Measurements from ENCODE around the gene CELF4. TPM values are rescaled to one million over a fixed set of nuclear protein-coding genes. Genes with fewer than 3 reads are reported as not detected.

The CELF4 gene
- total and polyA plus RNA-seq, 10 of the 15 experiments (the other 5 are each of a cell fraction or from before 2014, with no cell fraction given), result 0.03 to 0.32 TPM; not detected in 8

DNA sequence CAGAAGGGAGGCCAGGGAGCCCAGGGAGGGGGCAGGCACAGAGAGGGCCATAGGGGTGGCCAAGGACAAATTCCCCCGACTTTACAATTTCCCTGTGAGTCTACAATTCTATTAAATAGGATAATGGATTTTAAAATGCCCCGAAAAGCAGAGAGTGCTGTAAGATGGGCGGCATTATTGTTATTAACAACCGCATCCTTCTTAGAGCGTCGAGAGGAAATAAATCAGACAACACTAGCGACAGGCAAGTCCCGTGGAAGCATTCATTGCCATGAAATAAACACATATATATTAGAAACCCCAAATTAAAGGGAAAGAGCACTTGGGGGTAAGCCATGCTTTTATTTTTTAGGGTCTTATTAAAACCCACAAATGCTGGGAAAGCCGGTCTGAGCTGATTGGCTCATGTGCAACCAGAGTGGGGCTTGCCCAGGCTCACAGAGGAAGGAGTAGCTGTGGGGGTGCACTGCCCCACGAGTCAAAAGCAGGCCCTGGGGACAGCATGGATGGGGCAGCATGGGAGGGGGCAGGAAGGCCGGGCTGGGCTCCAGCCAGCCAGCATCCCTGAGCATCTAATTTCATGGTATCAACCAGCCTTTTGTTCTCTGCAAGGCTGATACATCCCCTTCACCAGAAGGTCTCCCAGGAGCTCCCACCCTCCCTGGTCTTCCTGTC, 187.1 kb downstream of the CELF4 start:
- no peak overlapping the region for H3K4me2 ChIP-seq (ENCODE audit: control insufficient read depth, insufficient read depth)
- FAIRE-seq (no peak), ATAC-seq (no peak), DNase-seq (ENCODE audit: low read depth, low spot score) (no peak)
- no peaks in the 10 kb centered on the region for H3K79me2 ChIP-seq (ENCODE audit: control insufficient read depth, insufficient read depth, low read length)
- no peak overlapping the region for H3K27ac ChIP-seq (ENCODE audit: control insufficient read depth, insufficient read depth)
- ChIA-PET RAD21 (ENCODE audit: unreplicated experiment) (no interaction called here), CTCF (no interaction called here), POLR2A (no interaction called here), SMC1A (ENCODE audit: uncharacterized antibody, unreplicated experiment) (interaction anchor here (0.8 kb wide), 1 partner anchor 468 kb away, joined by 3 read pairs; no protein-coding TSS in a partner anchor)
- 33% methylated on average over 11 of the region's 11 CpGs for WGBS (ENCODE audit: insufficient coverage, insufficient replicate concordance, low lambda C conversion rate, missing lambda C conversion rate)
- intact Hi-C loops (cut with micrococcal nuclease; ENCODE audit: unreplicated experiment), result no loop called here
- H3K9me3 ChIP-seq (replicated peaks; ENCODE audit: control insufficient read depth, insufficient read depth, low read length), result no peaks in the 10 kb centered on the region
- no peak for TF ChIP-seq FOS (IDR thresholded peaks at IDR 0.05; ENCODE audit: borderline replicate concordance, extremely low read depth, insufficient read length)
- TF ChIP-seq, protein P1, sequence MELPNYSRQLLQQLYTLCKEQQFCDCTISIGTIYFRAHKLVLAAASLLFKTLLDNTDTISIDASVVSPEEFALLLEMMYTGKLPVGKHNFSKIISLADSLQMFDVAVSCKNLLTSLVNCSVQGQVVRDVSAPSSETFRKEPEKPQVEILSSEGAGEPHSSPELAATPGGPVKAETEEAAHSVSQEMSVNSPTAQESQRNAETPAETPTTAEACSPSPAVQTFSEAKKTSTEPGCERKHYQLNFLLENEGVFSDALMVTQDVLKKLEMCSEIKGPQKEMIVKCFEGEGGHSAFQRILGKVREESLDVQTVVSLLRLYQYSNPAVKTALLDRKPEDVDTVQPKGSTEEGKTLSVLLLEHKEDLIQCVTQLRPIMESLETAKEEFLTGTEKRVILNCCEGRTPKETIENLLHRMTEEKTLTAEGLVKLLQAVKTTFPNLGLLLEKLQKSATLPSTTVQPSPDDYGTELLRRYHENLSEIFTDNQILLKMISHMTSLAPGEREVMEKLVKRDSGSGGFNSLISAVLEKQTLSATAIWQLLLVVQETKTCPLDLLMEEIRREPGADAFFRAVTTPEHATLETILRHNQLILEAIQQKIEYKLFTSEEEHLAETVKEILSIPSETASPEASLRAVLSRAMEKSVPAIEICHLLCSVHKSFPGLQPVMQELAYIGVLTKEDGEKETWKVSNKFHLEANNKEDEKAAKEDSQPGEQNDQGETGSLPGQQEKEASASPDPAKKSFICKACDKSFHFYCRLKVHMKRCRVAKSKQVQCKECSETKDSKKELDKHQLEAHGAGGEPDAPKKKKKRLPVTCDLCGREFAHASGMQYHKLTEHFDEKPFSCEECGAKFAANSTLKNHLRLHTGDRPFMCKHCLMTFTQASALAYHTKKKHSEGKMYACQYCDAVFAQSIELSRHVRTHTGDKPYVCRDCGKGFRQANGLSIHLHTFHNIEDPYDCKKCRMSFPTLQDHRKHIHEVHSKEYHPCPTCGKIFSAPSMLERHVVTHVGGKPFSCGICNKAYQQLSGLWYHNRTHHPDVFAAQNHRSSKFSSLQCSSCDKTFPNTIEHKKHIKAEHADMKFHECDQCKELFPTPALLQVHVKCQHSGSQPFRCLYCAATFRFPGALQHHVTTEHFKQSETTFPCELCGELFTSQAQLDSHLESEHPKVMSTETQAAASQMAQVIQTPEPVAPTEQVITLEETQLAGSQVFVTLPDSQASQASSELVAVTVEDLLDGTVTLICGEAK (IDR thresholded peaks at IDR 0.05; ENCODE audit: borderline replicate concordance), result no peak
- TF ChIP-seq MTA2 (IDR thresholded peaks at IDR 0.05; ENCODE audit: low read depth), result no peak
- TF ChIP-seq RB1 (IDR thresholded peaks at IDR 0.05; ENCODE audit: borderline replicate concordance), result no peak
- TF ChIP-seq, protein P2, sequence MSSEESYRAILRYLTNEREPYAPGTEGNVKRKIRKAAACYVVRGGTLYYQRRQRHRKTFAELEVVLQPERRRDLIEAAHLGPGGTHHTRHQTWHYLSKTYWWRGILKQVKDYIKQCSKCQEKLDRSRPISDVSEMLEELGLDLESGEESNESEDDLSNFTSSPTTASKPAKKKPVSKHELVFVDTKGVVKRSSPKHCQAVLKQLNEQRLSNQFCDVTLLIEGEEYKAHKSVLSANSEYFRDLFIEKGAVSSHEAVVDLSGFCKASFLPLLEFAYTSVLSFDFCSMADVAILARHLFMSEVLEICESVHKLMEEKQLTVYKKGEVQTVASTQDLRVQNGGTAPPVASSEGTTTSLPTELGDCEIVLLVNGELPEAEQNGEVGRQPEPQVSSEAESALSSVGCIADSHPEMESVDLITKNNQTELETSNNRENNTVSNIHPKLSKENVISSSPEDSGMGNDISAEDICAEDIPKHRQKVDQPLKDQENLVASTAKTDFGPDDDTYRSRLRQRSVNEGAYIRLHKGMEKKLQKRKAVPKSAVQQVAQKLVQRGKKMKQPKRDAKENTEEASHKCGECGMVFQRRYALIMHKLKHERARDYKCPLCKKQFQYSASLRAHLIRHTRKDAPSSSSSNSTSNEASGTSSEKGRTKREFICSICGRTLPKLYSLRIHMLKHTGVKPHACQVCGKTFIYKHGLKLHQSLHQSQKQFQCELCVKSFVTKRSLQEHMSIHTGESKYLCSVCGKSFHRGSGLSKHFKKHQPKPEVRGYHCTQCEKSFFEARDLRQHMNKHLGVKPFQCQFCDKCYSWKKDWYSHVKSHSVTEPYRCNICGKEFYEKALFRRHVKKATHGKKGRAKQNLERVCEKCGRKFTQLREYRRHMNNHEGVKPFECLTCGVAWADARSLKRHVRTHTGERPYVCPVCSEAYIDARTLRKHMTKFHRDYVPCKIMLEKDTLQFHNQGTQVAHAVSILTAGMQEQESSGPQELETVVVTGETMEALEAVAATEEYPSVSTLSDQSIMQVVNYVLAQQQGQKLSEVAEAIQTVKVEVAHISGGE (CRISPR knock-in tag; IDR thresholded peaks at IDR 0.05), result no peak
- TF ChIP-seq, protein P3, sequence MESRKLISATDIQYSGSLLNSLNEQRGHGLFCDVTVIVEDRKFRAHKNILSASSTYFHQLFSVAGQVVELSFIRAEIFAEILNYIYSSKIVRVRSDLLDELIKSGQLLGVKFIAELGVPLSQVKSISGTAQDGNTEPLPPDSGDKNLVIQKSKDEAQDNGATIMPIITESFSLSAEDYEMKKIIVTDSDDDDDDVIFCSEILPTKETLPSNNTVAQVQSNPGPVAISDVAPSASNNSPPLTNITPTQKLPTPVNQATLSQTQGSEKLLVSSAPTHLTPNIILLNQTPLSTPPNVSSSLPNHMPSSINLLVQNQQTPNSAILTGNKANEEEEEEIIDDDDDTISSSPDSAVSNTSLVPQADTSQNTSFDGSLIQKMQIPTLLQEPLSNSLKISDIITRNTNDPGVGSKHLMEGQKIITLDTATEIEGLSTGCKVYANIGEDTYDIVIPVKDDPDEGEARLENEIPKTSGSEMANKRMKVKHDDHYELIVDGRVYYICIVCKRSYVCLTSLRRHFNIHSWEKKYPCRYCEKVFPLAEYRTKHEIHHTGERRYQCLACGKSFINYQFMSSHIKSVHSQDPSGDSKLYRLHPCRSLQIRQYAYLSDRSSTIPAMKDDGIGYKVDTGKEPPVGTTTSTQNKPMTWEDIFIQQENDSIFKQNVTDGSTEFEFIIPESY (IDR thresholded peaks at IDR 0.05), result no peak
- no peak for TF ChIP-seq ETV6 (conservative IDR thresholded peaks at IDR 0.05 in 1 of 2, IDR thresholded peaks at IDR 0.05 in 1 of 2; ENCODE audit: borderline replicate concordance in 1 of 2, low read depth in 1 of 2)
- TF ChIP-seq ZNF217 (IDR thresholded peaks at IDR 0.05), result no peak
- TF ChIP-seq MYC (IDR thresholded peaks at IDR 0.05; ENCODE audit: insufficient read depth, insufficient read length, insufficient replicate concordance, low read length, severe bottlenecking), result no peak
- TF ChIP-seq BACH1 (IDR thresholded peaks at IDR 0.05; ENCODE audit: borderline replicate concordance), result no peak
- no peaks in the 10 kb centered on the region for H4K20me1 ChIP-seq (ENCODE audit: control insufficient read depth, insufficient read depth)
- no TSS peak for BruUV-seq (replicated peaks)
- H3K36me3 ChIP-seq (ENCODE audit: control insufficient read depth in 2 of 2, insufficient read depth in 2 of 2, low read length in 1 of 2), result no peaks in the 10 kb centered on the region
- no peak overlapping the region for H3K9ac ChIP-seq (ENCODE audit: control insufficient read depth, insufficient read depth, low read length)
- no peaks in the 10 kb centered on the region; a peak in 2 of 4 replicates for H3K27me3 ChIP-seq (replicated peaks in 1 of 2; ENCODE audit: control insufficient read depth in 2 of 2, insufficient read depth in 2 of 2, low read length in 1 of 2)
- no peaks in the 10 kb centered on the region for H3K4me1 ChIP-seq (ENCODE audit: control insufficient read depth, insufficient read depth, low read length)
- no peak overlapping the region for H3K4me3 ChIP-seq
- in situ Hi-C loops (cut with MboI), result no loop called here
- H2AFZ ChIP-seq (ENCODE audit: control insufficient read depth, low read depth, low read length), result no peak overlapping the region

All from GM12878 (cell line).